Stimulated activated CD4-positive, alpha-beta T cell treated with anti-CD3 and anti-CD28 coated beads, TNF-alpha, amount 100 ng/mL, for 4 hours (primary cell): Measurements from ENCODE around the gene RPL35.
A peak's percentile ranks its signal among the peaks of the same experiment; 100 is the strongest.

Experiments used
- DNase-seq, 3 experiments: peaks; one replicate each; pipeline ENCODE4 v3.0.0-alpha.2; 2020; ENCODE audit warnings: low read depth in 3 of 3

RPL35 gene

DNA sequence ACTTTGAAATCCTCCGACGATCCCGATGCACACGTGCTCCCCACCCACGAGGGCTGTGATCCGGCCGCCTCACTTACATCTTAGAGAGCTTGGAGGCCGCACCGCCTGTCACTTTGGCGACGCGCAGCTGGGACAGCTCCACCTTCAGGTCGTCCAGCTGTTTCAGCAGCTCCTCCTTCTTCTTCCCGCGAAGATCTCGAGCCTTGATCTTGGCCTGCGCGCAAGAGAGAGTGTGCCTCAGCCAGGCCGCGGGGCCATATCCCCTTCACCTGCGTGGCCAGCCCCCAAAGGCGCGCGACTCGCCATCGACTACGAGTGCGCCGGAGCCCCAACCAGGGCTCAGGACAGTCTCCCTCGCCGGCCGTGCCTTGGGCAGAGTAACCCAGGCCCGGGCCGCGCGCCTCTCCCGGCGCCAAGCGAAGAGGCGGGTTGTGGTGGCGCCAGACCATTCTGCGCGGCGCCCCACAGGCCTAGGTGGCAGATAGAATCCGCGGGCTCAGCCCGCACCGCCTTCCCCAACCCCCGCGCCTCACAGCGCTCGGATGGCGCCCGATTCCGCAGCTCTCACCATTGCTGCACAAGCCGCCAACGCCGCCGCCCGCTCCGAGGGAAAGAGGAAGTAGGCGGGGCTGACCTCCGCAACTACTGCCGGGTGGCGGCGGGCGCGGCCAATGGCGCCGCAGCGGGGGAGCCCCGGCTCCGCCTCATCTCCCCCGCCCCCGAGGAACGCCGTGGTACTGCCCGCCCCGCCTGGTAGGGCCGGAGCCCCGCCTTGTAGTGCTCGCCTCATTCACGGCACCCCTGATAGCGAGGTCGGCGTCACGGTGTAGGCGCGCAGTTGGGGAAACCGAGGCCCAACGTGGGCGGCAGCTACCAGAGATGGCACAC, at the start of gene RPL35, which contains the start of gene ARPC5L:
TSS of gene RPL35 (minus strand) at position 616 of the 888 bp plus-strand sequence. CDS start at position 571, 45 bp downstream.
TSS of gene ARPC5L (plus strand) at position 789 of the 888 bp plus-strand sequence. CDS start 7,161 bp downstream, outside the sequence.
- DNase-seq, result peak; percentile 91 to 92 (median 92)

DNA sequence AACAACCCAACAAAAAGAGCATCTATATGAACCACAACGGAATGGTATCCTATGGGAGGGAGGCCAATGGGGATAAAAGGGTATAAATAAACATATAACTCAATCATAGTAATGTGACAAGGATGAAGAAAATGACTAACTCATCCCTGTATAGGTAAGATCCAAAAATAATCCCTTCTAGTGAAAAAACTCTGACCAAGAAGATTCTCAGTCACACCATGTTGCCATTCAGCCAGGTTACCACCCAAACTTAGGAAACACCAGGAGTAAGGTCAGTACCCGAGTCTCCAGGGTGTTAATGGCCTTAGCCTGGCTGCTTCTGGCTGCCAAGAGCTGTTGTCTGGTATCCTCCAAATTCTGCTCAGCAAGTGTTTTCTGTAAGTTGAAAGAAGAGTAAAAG, 46.3 kb upstream of the RPL35 start:
- DNase-seq, result no peak

DNA sequence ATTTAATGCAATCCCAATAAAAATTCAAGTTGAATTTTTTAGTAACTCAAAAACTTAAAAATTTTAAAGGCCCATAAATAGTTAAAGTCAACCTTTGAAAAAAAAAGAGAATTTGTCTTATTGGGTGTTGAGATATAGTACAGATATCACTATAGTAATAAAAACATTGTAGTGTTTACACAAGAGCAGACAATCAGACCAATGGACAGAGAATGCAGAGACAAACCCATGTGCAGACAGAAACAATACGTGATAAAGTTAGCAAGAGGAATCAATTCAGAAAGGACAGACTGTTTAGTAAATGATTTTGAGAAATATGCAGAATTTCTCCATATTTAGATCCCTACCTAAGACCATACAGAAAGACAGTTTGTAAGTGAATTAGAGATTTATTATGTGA, 45.2 kb upstream of the RPL35 start:
- no peak for DNase-seq

DNA sequence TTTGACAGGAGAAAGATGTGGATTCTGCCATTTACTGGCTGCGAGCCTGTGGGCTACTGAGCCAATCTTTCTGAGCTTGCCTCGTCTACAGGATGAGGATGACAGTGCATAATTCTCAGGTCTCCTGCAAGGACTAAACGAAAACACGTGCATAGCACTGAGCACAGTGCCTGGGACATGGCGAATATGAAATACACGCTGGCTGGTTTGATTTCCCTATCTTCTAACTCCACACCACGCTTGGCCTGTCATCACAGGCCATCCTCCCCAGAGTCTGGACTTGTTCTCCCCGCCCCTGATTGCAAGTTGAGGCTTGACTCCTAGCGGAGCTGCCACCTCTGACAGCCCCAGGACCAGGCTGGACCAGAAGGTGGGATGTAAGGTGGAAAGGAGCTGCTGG, 38.1 kb upstream of the RPL35 start:
- DNase-seq, result no peak

DNA sequence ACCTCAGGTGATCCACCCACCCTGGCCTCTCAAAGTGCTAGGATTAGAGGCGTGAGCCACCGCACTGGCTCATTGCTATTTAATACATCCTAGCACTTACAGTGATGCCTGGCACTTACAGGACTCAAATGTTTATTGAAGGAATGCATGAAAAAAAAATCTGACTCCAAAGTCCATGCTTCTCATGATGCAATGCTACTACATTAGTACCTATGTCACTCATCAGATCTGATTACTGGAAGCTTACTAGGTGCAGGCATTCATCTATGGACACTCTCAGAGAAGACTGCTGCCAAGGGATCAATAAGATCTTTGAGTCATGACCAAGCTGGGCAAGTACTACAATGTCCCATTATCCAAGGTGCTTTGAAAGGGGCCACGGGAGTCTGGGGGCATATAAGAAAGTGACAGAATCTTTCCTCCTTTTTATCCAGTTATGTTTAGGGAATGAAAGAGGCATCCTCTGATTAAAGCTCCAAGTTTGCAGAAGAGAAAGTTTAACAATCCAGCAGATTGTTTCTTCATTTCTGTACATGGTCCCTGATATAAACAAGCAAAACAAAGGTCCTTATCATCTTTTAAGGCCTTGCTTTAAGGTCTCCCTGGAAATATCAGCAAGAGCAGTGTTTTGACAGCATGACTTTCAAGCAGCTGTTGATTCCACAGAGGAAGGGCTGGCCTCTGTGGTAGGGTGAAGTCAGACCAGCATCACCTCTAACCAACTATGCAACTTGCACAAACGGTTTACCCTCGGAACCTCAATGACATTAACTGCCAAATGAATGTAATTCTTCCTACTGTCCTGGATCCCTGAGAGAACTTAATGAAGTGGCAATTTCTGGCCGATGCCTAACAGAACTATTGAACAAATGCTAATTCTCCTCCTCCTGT, 36.1 kb upstream of the RPL35 start:
- no peak for DNase-seq

DNA sequence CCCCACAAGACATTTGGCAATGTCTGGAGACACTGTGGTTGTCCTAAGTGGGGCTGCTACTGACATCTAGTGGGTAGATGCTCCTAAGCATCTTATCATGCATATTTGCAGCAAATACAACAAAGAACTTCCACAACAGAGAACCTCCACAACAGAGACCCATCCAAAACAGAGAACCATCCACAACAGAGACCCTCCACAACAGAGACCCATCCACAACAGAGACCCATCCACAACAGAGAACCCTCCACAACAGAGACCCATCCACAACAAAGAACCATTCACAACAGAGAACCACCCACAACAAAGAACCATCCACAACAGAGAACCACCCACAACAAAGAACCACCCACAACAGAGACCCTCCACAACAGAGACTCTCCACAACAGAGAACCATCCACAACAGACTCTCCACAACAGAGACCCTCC, 33.0 kb upstream of the RPL35 start:
- DNase-seq, result peak in 2 of 3 experiments; percentile 10 to 11

DNA sequence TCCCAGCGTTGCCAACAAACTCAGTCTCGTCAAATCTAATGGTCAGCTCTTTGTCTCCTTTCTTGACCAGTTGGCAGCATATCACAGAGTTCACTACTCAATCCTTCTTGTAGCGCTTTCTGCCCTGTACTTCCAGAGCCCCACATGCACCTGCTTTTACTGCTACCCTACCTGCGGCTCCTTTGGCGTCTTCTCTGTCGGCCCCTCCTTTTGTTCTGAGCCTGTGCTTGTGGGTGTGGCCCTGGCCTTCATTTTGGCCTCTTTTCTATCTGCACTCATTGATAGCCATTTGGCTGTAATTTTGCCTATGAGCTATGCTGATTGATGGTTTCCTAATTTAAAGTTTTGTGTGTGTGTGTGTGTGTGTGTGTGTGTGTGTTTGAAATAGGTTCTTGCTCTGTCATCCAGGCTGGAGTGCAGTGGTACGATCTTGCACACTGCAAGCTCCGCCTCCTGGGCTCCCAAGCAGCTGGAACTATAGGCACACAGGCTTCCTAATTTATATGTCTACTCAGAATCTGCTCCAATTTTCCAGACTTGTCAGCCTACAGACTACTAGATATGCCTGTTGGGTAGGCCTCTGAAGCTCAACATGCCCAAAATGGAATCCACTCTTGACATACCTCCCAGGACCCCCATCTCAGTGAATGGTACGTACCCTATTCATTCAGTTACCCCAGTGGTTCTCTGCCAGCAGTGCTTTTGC, 32.4 kb upstream of the RPL35 start:
- DNase-seq, result no peak

DNA sequence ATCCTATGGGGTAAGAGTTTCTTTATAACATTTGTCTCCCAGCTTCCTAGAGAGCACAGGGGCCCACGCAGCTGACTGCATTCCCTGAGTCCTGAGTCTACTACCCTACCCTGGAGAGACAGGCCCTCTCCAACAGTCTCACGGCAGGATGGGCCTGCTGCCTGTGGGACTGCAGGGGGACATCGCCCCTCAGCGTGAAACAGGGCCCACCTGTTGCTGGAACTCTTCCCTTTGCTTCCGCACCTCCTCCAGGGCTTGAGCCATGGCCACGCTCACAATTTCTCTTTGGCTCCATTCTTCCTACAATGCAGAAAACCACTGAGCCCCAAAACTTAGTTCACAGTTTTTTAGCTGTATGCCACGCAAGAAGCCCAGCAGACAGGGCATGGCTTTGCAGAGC, 28.4 kb upstream of the RPL35 start:
- DNase-seq, result no peak

DNA sequence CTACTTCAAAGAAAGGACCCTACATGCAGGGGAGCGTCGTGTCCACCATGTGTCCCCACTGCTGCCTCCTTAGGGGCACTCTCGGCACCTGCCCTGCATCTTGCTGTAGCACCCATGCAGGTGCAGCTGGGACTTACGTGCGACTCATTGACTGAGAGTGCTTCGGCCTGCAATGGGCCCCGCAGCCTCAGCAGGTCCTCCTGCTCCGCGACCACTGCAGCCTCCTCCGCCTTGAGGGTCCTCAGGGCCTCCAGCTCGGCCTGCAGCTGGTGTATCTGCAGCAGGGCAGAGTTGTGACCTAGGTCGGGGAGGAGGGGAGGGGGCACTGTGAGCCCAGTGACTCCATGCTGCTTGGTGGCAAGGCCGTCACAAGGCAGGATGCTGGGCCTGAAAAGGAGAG, 27.2 kb upstream of the RPL35 start:
- no peak for DNase-seq

DNA sequence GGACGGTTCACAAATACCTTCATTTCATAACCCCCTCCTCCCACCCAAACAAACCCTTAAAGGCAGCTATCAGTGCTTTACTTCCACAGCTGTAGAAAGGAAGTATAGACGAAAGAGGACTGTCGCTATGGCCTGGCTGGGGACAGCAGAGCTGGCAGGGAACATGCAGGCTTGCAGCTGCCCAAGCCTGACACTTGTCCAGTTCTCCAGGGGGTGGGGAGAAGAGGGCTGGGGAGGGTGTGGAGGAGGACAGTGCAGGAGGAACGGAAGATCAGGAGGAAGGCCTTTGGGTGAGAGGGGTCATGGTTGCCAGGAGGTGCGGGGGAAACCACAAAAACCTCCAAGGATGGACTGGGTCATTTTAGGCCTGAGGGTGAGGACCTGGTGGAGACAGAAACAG, 26.1 kb upstream of the RPL35 start:
- no peak for DNase-seq

DNA sequence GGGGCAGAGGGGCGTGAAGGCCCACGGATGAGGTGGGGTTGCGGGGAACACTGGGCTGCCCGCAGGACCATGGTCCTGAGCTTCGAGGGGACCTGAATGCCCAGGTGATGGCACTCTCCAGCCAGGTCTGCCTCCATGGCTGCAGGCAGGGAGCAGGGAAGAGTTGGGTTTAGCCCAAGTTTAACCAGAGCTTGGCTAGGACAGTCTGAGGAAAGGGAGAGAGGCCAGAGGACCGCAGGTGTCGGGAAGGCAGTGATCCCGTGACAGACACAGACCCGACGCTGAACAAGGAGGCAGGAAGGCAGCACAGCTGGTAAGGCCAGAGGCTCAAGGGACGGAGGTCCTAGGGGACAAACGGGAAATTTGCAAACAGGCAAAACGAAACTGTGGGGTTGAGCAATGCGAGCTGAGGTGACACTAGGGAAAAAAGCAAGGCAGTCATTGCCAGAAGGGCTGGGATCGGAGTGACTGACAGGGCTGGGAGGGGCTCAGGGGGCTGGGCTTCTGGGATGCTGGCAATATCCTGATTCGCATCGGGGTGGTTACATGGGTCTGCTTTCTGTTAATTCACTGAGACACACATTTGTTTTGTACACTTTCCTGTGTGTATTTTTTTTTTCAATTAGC, 25.2 kb upstream of the RPL35 start:
- DNase-seq, result no peak

DNA sequence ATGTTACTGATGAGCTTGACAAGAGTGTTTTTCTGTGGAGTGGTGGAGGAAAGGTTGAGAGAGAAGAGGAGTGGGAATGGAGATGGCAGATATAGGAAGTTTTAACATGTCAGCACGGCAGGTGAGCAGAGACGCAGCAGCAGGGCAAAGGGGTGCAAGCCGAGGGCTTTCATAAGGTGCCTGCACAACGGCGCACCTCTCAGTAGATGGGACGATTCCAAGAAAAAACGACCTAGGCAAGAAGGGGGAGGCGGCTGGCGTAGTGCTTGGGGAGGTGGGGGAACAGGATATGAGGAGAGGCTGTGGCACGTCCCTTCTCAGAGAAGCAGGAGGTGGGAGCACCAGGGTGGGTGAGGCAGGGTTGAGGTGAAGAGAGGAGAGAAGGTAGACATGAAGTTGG, 24.7 kb upstream of the RPL35 start:
- no peak for DNase-seq

DNA sequence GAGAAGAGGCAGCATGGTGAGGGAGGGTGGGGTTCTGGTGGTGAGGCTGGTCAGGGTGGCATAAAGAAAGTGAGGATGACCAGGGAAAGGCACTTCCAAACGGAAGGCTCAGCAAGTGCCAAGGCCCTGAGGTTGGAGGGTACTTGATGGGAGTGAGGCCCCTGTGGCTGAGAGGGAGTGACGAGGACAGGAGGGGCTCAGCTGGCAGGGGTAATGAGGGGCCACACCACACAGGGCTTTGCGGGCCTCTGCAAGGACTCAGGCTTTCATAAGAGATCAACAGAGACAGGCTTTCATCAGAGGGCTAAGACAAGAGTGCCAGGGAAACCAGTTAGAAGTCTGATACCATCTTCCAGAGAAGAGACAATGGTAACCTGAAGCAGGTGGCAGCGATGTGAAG, 23.8 kb upstream of the RPL35 start:
- no peak for DNase-seq

DNA sequence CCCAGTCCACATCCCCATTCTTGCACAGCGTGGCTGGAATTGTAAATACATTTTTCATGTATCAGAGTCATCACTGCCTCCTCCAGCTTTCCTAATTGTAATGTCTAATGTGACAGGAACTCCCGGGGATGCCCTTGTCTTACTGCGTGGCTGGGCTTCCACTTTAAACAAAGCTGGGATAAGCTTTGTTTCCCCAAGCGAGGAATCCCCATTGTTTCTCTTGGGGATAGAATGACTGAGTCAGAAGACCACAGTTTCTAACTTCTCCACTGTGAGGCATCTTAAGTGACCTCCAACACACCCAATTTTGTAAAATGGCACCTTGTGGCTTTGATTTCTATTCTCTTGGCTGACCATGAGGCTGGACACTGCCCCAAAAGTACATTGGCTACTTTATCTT, 22.6 kb upstream of the RPL35 start:
- DNase-seq, result no peak

DNA sequence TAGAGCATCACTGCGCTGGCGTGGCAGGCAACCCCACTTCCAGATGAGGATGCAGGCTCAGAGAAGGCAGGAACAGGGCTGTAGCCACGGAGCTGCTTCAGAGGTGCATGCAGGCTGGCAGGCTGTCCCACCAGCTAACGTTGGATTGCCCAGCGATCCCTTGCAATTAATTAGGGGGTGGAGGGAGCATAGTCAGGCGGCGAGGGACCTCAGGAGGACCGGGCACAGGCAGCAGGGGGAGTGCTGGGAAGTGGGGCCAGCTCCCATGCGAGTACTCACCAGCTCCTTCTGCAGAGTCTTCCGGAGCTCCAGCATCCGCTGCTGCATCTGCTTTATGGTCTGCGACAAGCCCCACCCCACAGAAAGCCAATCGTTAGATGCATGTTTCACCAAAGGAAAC, 20.5 kb upstream of the RPL35 start:
- no peak for DNase-seq

DNA sequence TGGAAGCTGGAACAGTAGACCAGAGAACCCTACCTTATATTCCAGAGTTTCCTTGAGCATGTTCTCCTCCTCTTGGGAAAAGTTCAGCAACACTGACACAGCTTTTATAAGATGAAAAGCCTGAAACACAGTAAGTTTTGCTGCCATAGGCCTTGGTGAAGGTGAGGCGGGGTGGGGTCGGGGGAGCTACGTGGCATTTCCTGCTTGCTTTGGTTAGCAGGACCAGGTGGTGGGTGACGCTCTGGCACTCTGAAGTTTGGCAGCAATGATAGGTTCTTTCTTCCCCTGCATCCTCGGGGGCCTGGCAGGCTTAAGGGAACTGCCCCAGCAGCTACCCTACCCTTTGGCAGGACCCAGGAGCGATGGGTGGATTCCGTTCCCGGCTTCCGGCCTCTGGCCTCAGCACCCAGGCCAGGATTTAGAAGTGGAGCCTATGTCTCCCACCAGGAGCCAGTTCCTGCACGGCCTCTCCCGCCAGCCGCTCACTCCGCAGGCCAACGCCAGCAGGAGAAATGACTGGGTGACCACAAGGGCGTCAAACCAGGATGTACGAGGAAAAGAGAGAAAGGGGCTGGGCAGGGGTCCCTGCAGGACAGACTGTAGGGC, 19.5 kb upstream of the RPL35 start:
- no peak for DNase-seq

DNA sequence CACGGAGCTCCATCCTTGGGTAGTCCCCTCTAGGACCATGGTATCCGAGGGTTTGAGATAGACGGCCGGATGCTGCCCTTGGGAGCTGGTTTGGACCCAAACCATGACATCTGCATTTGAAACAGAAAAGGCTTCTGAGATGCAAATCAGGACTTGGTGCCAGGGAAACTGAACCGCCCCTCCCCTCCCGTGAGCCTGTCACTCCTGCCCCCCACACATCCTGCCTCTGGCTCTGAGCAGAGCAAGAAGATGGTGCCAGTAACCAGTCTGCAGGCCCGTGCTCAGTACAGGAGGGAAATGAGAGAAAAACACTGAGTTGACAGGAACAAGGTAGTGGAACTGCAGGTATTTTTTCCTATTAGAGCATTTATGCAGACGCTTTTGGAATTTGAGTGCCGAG, 18.7 kb upstream of the RPL35 start:
- no peak for DNase-seq

DNA sequence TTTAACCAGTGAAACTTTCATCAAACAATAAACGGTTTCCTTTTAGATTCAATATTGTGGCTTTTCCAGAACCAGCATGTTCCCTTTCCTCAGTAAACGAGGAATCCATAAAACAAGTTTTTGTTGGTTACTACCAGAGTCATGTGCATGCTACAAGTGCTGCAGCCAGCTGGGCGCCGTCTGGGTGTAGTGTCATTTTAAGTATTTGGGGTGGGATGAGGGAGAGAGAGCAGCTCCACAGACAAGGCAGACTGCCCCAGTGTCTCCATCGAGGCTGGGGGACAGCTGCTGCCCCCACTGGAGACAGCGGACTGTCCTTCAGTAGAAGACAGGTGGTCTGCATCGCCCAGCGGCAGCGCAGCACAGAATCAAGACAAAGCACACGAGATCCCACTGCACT, 17.5 kb upstream of the RPL35 start:
- DNase-seq, result no peak

DNA sequence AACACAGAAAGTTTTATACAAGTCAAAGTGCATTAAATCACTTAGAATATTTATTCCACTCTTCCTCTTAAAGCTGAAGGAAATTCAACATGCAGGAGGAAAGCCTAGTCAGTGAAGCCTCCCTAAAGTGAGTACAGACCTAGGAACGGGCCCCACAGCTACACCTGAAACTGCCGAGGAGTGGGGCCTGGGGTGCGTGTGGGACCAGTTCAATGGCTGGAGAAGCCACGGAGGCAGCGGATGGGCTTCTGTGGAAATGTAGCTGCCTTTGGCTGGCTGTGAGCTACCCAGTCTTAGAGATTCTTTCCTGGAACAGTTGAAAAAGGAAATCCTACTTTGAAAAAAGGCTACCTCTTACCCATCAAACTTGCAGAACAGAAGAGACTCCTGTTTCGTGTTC, 16.8 kb upstream of the RPL35 start:
- no peak for DNase-seq

DNA sequence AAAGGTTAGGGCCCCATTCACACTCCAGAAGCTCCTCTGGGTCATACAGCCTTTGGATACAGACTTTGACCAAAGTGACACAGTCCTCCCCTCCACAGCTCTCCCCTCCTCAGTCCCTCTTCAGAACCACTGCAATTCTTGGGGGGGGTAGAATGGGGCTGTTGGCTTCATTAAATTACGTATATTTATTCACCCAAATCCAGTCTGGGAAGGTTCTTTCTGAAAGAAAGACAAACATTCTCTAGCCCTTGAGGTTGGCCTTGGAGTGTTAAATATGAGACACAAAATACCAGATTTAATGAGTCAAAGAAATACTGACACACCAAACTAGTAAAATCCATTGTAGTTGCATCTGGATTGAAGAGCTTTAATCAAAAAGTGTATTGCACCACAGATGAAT, 16.3 kb upstream of the RPL35 start:
- DNase-seq, result no peak
